IgD-negative memory B cell (primary cell): ENCODE results near the gene SLC6A9. TPM values are rescaled to one million over a fixed set of nuclear protein-coding genes. Genes with fewer than 3 reads are reported as not detected.
A peak's percentile ranks its signal among the peaks of the same experiment; 100 is the strongest.

Experiments used
- H3K27ac Mint-ChIP-seq, 3 donors: one replicate each; pipeline ENCODE4 v1.8.0; 2020 to 2022; ENCODE audit warnings: mild to moderate bottlenecking in 3 of 3, mixed read lengths in 3 of 3, moderate library complexity in 1 of 3
- H3K27me3 Mint-ChIP-seq: one replicate; pipeline ENCODE4 v1.8.0; 2021; ENCODE audit warnings: mixed read lengths
- H3K36me3 Mint-ChIP-seq: one replicate; pipeline ENCODE4 v1.8.0; 2020; ENCODE audit warnings: mild to moderate bottlenecking, mixed read lengths
- H3K4me1 Mint-ChIP-seq, 3 donors: one replicate each; pipeline ENCODE4 v1.8.0; 2020 to 2022; ENCODE audit warnings: mixed read lengths in 3 of 3, mild to moderate bottlenecking in 1 of 3
- H3K4me3 Mint-ChIP-seq, 4 donors: one replicate each; pipeline ENCODE4 v1.8.0; 2020 to 2022; ENCODE audit warnings: mild to moderate bottlenecking in 4 of 4, mixed read lengths in 4 of 4, moderate library complexity in 3 of 4
- H3K9me3 Mint-ChIP-seq, 3 donors: one replicate each; pipeline ENCODE4 v1.8.0; 2020 to 2021; ENCODE audit warnings: mixed read lengths in 3 of 3, mild to moderate bottlenecking in 1 of 3
- polyA plus RNA-seq: library from polyadenylated mRNA; unstranded; fragments of 300-500 nt; fragmentation: Illumina TruSeq; gene quantifications from one replicate; pipeline ENCODE4 v1.2.3, GENCODE V29; 2021

Gene SLC6A9
- polyA plus RNA-seq, 1 donor from 2014 or later = 0.19 TPM

- no peak overlapping the region for H3K4me3 Mint-ChIP-seq
- peaks cover 2% of the 10 kb centered on the region for H3K27me3 Mint-ChIP-seq
- H3K9me3 Mint-ChIP-seq = no peaks in the 10 kb centered on the region
- H3K27ac Mint-ChIP-seq = no peak overlapping the region
- no peaks in the 10 kb centered on the region for H3K36me3 Mint-ChIP-seq
- H3K4me1 Mint-ChIP-seq = peaks cover 0 to 6% (median 2%) of the 10 kb centered on the region in 3 donors
Measured at GRCh38 chr1:44038876-44039657, 7.8 kb upstream of the SLC6A9 start.

- Mint-ChIP-seq H3K4me3 (no peak overlapping the region), H3K27me3 (peaks cover 2% of the 10 kb centered on the region), H3K36me3 (no peaks in the 10 kb centered on the region), H3K4me1 (peaks cover 0 to 9% (median 2%) of the 10 kb centered on the region in 3 donors), H3K9me3 (no peaks in the 10 kb centered on the region), H3K27ac (no peak overlapping the region)
Measured at GRCh38 chr1:44037154-44037553, 5.9 kb upstream of the SLC6A9 start.

DNA sequence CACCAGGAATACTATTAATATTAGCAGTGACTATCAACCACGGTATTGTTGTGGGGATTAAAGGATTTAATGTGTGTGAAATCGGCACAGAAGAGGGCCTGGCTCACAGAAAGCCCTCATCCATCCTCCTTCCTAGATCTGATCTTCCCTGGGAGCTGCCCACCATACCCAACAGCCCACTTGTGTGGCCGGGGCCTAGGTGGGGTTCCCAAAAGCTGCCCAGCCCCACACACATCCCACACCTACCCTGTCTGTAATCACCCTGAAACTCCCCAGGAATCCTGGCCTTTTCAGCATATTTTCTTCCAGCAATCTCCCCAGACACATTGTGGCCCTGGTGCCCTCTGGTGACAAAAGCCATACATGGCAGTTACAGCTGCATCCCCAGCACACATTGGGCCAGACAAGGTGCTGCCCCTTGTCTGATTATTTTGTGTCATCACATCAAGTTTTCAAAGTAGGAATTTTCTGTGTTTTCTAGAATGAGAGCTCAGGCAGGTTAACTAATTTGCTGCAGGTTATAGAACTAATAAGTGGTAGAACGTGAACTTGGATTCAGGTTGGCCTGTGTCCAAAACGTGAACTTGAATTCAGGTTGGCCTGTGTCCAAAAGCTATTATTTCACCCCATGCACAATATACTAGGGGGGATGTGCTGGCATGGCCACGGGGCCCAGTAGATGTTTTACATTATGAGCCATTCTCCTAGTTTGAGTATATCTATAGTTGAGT is 5.3 kb upstream of the SLC6A9 start:
- H3K4me1 Mint-ChIP-seq = peaks cover 0 to 9% (median 2%) of the 10 kb centered on the region in 3 donors
- no peaks in the 10 kb centered on the region for H3K27me3 Mint-ChIP-seq
- H3K4me3 Mint-ChIP-seq = peak overlapping the region in 1 of 4 donors; percentile 9
- H3K27ac Mint-ChIP-seq = peak overlapping the region in 1 of 3 donors; percentile 9
- H3K9me3 Mint-ChIP-seq = no peaks in the 10 kb centered on the region
- H3K36me3 Mint-ChIP-seq = no peaks in the 10 kb centered on the region

DNA sequence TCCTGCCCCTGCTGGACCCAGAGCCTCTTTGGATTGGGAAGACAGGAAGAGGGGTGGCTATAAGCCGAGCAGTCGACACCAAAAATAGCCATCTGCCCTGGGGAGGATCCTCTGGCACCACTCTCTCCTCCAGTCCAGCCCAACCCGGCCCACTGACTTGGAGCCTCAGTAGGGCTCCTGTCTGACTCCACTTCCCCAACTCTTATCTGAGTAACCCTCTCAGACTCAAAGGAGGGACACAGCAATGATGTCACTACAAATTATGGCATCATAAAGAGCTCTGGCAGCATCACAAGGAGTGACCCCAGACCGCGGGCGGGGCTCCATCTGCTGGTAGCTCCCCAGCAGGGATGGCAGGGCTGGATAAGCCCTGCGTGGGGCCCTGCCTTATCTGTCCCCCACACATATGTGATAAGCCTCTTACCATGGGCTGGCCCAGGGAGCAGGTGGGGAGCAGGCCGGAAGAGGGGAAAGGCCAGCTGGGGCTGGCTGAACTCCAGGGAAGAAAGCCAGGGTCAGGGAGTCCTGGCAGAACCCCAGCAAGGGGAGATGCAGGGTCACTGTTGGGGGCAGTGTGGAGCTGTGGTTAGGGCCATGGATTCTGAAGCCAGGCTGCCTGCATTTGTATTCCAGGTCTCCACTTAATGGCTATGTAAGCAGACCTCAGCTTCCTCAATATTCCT is 4.6 kb upstream of the SLC6A9 start:
- H3K9me3 Mint-ChIP-seq = no peaks in the 10 kb centered on the region
- H3K27me3 Mint-ChIP-seq = no peaks in the 10 kb centered on the region
- H3K27ac Mint-ChIP-seq = no peak overlapping the region
- peaks cover 0 to 7% (median 2%) of the 10 kb centered on the region in 3 donors for H3K4me1 Mint-ChIP-seq
- no peaks in the 10 kb centered on the region for H3K36me3 Mint-ChIP-seq
- peak overlapping the region in 1 of 4 donors; percentile 57 for H3K4me3 Mint-ChIP-seq

- Mint-ChIP-seq H3K36me3 (no peaks in the 10 kb centered on the region), H3K27me3 (no peaks in the 10 kb centered on the region), H3K4me3 (peak overlapping the region in 1 of 4 donors; percentile 57), H3K27ac (peak overlapping the region in 1 of 3 donors; percentile 3), H3K9me3 (no peaks in the 10 kb centered on the region), H3K4me1 (peaks cover 0 to 5% (median 2%) of the 10 kb centered on the region in 3 donors)
Measured at GRCh38 chr1:44034976-44035716, 3.9 kb upstream of the SLC6A9 start.

GRCh38 chr1:44034423-44034822 is 3.2 kb upstream of the SLC6A9 start:
- no peaks in the 10 kb centered on the region for H3K27me3 Mint-ChIP-seq
- no peak overlapping the region for H3K4me3 Mint-ChIP-seq
- H3K36me3 Mint-ChIP-seq = no peaks in the 10 kb centered on the region
- no peaks in the 10 kb centered on the region for H3K9me3 Mint-ChIP-seq
- no peak overlapping the region for H3K27ac Mint-ChIP-seq
- peaks cover 6 to 9% (median 6%) of the 10 kb centered on the region in 3 donors for H3K4me1 Mint-ChIP-seq

GRCh38 chr1:44033756-44034155 is 2.5 kb upstream of the SLC6A9 start:
- H3K27me3 Mint-ChIP-seq = no peaks in the 10 kb centered on the region
- no peaks in the 10 kb centered on the region for H3K36me3 Mint-ChIP-seq
- peak overlapping the region in 1 of 4 donors; percentile 17 for H3K4me3 Mint-ChIP-seq
- H3K4me1 Mint-ChIP-seq = peaks cover 7 to 13% (median 8%) of the 10 kb centered on the region in 3 donors
- H3K27ac Mint-ChIP-seq = no peak overlapping the region
- no peaks in the 10 kb centered on the region for H3K9me3 Mint-ChIP-seq

GRCh38 chr1:44033041-44033575 is 1.8 kb upstream of the SLC6A9 start:
- Mint-ChIP-seq H3K9me3 (no peaks in the 10 kb centered on the region), H3K36me3 (no peaks in the 10 kb centered on the region), H3K27me3 (no peaks in the 10 kb centered on the region), H3K4me1 (peaks cover 9 to 17% (median 11%) of the 10 kb centered on the region in 3 donors), H3K4me3 (peak overlapping the region in 2 of 4 donors; percentile 71 to 92), H3K27ac (peak overlapping the region in 2 of 3 donors; percentile 5 to 65)

DNA sequence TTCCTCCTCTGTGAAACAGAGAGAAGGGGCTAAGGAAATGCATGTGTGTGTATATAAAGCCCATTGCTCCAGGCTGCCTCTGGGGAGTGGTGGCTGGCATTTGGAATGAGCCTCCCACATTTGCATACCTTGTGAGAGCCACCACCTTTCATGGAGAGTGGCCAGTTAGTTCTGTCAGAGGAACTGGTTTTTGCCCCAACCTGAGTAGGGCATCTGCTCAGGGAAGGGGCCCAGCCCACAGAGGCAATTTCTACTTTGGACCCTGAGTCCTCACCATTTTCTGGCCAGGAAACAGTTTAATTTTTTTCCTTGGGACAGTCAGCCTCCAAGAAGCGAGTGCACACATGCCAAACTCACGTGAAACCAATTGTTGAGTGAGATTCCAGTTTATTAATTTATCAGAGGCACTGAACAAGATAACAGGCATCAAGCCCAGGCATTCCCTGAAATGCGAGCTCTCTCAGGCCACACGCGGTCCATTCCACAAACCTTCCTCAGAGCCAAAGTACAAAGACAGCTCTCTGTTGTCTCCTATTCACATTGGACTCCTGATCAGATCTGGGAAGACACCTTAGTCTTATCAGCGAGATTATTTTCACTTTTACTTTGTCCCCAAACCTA is 1.0 kb upstream of the SLC6A9 start:
- Mint-ChIP-seq H3K4me1 (peaks cover 14 to 17% (median 16%) of the 10 kb centered on the region in 3 donors), H3K36me3 (no peaks in the 10 kb centered on the region), H3K9me3 (no peaks in the 10 kb centered on the region), H3K27me3 (no peaks in the 10 kb centered on the region), H3K27ac (peak overlapping the region in 1 of 3 donors; percentile 95), H3K4me3 (peak overlapping the region; percentile 12 to 92 (median 71))

DNA sequence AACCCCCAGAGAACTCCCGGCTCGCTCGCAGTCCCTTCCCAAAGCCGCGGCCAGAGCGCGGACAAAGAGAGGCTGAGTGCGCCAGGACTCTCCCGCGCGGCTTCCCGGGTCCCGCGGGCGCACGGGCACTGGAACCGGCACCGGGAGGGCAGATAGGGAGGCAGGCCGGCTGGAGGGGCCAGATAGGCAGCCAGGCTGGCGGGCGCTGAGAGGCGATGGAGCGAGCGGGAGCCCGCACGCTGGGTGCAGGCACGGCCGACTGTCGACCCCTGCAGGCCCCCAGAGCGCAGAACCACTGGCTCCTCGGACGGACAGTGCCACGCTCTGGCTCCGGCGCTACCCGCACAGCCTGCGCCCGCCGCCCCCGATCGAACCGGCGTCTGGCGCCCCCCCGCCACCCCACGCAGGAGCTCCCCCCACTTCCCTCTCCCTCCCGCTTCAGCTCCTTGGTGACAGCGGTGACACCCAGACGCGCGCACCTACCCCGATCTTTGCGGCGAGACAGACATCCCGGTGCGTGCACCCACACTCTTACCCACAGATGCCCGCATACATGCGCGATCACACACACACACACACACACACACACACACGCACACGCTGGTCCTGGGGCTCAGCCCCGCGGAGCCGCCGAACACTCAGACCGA is 534 bp downstream of the SLC6A9 start:
- Mint-ChIP-seq H3K4me1 (peaks cover 19 to 22% (median 22%) of the 10 kb centered on the region in 3 donors), H3K27me3 (no peaks in the 10 kb centered on the region), H3K9me3 (no peaks in the 10 kb centered on the region), H3K36me3 (no peaks in the 10 kb centered on the region), H3K27ac (peak overlapping the region in 2 of 3 donors; percentile 67 to 95), H3K4me3 (peak overlapping the region; percentile 83 to 96 (median 90))

GRCh38 chr1:44029911-44030604 is 1.2 kb downstream of the SLC6A9 start:
- peak overlapping the region; percentile 92 to 100 (median 96) for H3K4me3 Mint-ChIP-seq
- no peaks in the 10 kb centered on the region for H3K36me3 Mint-ChIP-seq
- no peaks in the 10 kb centered on the region for H3K9me3 Mint-ChIP-seq
- peak overlapping the region; percentile 95 to 98 (median 96) for H3K27ac Mint-ChIP-seq
- no peaks in the 10 kb centered on the region for H3K27me3 Mint-ChIP-seq
- H3K4me1 Mint-ChIP-seq = peaks cover 23 to 25% (median 24%) of the 10 kb centered on the region in 3 donors

GRCh38 chr1:44029260-44029910 is 1.9 kb downstream of the SLC6A9 start:
- Mint-ChIP-seq H3K4me3 (peak overlapping the region; percentile 92 to 100 (median 95)), H3K36me3 (no peaks in the 10 kb centered on the region), H3K27me3 (no peaks in the 10 kb centered on the region), H3K9me3 (no peaks in the 10 kb centered on the region), H3K27ac (peak overlapping the region; percentile 95 to 98 (median 96)), H3K4me1 (peaks cover 27 to 31% (median 29%) of the 10 kb centered on the region in 3 donors)
